CD4-positive, alpha-beta T cell treated with Interferon alpha-2 for 1 hour (primary cell): Measurements from ENCODE around the gene SLC37A1.
"Not testable (repeated sequence)": the region's sequence is repeated elsewhere in the genome, so short reads cannot be mapped to it uniquely, and the experiment has no call there.

Source experiments
- DNase-seq, 2 donors: peaks; one replicate each; pipeline ENCODE4 v3.0.0-alpha.2; 2020 to 2022

Gene SLC37A1

GRCh38 chr21:42513151-42513984 is at the start of gene SLC37A1:
Gene SLC37A1, plus strand, starts transcription at chr21:42513852. Its CDS starts 4,603 bp downstream, at chr21:42518455.
- DNase-seq: peak in 1 of 2 donors; percentile 58

DNA sequence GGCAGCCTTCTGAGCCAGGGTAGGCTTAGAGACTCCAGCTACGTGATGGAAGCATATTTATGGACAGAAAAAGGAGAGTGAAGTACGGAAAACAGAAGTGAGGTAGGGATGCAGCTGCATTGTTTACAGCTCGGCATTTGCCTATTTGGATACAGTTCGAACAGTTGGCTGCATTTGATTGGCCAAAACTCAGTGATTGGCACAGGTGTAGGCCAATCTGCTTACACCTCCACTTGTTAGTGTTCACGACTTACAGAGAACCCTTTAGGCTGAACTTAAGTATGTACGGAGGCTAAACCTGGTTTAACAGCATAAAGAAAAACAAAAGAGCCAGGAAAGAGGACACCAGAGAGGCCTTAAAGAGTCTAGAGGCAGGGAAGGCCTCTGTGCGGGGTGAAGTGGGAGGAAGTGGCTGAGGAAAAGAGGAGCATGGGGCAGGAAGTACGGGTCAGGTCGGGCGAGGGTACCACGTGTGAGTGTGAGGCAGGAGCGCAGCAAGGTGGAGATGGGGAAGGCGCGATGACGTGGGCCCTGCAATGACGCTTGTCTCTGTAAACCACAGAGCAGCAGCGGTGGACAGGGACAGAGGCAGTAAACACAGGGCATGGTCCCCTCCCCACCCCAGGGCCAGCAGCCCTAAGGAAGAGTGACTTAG is 49.7 kb upstream of the SLC37A1 start:
- peak; percentile 73 to 85 for DNase-seq

DNA sequence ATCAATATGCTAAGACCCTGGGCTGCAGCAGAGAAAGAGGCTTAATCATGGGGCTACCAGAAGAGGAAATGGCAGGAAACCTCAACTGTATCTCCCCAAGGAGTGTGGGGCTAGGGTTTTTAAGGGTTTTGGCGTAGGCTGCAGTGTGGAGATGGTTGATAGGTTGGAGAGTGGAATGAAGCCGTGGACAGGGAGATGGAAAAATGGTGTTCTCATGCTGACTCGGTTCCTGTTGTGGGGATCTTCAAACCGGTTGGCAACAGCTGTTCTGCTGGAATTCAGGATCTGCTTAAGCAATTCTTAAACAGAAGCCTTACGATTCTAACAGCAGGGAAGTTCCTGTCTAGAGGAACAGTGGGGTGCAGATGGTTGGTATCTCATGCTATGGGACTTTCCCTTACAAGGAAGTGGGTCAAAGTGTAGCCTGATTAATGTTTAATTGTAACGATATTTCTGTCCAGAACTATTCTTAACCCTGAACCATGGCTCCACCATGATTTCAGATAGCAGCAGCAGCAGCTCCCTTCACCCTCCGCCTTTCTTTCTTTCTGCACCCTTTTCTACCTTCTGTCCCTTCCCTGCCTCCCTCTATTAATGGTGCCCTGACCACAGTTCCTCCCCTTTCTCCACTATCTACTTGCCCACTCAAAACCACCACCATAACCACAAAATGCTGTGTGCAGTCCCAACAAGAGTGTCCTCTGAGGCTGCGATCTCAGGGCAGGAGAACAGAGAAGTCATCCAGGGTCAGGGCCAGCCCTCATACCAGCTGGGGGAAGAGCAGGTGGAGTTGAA is 48.4 kb upstream of the SLC37A1 start:
- peak in 1 of 2 donors; percentile 21 for DNase-seq

GRCh38 chr21:42465803-42466127 is 47.9 kb upstream of the SLC37A1 start:
- DNase-seq: no peak

DNA sequence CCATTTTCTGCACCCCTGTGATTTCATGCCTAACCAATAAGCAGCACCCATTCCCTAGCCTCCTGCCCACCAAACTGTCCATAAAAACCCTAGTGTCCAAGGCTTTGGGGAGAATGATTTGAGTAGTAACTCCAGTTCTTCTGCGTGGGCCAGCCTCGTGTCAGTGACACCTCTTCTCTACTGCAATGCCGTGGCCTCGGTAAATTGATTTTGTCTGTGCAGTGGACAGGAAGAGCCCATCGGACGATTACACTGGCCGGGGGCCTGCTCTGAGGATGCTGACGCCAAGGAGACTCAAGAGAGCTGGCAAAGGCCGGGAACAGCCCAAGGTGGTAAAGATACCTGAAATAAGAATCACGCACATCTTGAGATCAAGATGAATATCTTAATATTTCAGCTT is 47.0 kb upstream of the SLC37A1 start:
- DNase-seq: no peak

DNA sequence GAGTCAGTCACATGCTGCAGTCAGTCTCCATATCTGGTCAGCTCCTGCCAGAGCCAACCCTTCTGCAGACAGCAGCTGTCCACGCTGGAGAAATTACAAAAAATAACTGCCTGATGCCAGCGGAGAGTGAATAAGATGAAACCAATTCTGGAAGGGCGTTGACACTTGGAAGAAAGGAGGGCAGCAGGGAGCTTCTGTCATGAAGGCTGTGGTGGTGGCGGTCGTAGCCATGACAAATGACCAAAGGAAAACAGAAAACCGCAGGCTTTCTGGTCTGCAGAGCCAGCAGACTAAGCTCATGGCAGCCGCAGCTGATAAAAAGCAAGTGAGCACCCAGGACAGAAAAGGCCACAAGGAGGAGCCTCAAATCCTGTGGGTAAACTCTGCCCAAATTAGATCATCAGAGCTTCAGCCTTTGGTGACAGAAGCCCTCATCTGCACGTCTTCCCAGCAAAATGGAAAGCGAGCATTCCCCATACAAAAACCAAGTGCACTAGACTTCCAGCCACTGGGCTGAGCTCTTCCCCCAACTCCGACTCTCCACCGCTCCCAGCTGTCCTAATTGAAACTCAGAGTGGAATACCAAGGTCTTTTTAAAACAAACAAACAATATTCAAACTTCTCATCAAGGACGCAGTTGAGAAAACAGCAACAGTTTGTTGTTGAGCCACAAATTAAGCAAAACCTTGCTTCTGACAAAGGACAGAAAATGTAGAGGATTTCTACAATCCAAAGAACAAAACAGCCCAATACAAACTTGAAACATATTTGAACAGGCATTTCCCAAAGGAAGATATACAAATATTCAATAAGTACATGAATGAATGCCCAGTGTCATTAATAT is 46.3 kb upstream of the SLC37A1 start:
- DNase-seq: peak; percentile 10 to 25

GRCh38 chr21:42468491-42469131 is 45.0 kb upstream of the SLC37A1 start:
- DNase-seq: no peak

GRCh38 chr21:42469272-42469671 is 44.4 kb upstream of the SLC37A1 start:
- DNase-seq: no peak

GRCh38 chr21:42469726-42470125 is 43.9 kb upstream of the SLC37A1 start:
- DNase-seq: not testable (repeated sequence)

GRCh38 chr21:42471206-42471605 is 42.4 kb upstream of the SLC37A1 start:
- DNase-seq: no peak

GRCh38 chr21:42471716-42472330 is 41.8 kb upstream of the SLC37A1 start:
- no peak for DNase-seq

DNA sequence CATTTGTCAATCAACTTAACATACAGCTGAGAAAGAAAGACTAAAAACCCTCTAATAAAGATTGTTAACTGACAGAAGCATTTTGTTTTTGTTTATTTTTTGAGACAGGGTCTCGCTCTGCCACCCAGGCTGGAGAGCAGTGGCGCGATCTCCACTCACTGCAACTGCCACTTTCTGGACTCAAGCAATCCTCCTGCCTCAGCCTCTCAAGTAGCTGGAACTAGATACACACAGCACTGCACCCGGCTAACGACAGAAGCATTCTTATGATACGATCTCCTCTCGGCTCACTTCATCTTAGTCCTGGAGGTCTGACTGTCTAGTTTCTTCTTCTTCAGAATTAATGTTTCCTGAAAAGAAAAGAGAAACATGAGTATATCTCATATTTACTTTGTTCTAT is 41.1 kb upstream of the SLC37A1 start:
- no peak for DNase-seq

- no peak for DNase-seq
Observed at GRCh38 chr21:42473498-42474042, 40.1 kb upstream of the SLC37A1 start.

DNA sequence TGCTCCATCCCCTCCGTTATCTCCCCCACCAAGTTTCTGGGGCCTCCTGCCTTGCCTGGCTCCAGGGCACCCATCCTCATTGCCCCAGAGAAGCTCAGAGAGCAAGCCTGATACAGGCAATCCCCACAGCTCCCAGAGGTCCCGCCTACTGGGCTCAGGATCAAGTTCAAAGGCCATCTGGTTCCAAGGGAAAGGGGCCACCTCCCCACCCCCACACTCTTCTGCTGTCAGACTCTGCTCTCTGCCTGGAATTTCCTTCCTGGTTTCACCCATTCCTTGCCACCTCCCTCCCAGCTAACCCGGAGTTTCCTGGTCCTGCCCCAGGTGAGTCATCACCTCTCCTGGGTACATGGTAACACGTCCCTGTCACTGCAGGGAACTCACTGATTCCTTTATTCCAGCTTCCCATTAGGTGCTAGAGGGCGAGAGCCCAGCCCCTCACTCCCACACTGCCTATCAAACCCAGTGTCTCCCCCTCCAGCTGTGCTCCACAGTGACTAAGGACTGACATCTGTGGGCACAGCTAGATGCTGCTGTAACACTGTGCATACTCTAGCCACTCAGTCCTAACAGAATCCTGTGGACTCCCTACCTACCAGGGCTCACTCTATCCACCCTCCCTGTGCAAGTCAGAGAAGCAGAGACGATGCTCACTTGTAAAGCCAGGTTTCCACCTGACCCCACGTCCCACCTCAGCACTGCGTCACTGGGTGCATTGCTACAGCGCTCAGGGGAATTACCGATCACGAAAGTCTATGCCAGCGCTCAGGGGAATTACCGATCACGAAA is 39.4 kb upstream of the SLC37A1 start:
- no peak for DNase-seq

DNA sequence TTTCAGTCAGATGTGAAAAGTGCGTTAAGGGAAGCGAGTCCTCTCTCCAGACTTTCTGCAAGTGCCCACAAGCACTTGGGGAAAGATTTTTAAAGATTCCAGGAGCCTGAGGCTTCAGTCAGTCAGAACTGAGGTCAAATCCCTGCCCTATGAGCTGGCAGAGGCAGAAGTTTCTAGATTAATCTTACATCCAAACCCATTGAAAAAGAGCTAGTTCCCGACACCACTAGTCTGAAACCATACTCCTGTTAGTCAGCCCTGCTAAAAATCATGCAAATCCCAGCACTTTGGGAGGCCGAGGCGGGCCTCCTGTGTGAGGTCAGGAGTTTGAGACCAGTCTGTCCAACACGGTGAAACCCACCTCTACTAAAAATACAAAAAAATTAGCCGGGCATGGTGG is 38.6 kb upstream of the SLC37A1 start:
- no peak for DNase-seq

DNA sequence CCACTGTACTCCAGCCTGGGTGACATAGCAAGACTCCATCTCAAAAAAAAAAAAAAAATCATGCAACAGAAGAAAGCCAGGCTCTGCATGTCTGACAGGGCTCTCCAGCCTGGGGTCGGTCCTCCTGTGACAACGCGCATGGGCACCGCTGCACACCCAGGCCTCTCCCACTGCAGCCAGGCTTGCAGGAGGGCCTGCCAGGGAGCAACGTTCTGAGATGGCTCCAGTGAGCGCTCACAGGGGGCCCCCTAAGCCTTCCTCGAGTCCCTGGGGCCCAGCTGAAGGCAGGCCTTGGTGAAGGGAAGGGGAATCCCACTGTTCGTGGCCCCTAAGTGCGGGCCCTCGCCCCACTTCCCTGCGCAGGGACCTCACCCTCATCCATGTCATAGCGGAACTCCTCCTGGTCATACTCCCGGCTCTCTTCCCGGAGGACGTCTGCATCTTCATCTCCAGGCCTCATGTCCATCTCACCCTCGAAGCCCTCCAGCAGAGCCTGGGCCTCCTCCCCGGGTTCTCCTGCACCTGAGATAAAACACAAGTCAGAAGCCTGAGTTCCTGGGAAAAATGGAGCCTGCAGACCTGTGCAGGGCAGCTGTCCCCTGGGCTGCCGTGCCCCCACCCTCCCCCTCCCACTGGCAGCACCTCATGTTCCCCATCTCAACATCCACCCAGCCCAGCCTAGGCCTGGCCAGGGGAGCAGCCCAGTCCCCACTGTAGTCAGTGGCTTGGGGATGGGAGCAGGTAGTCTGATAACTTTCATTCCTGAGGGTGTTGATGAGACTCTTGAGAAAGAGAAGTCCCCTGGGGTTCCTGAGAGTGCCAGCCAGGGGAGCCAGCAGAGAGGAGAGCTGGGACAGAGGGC is 37.9 kb upstream of the SLC37A1 start:
- DNase-seq: no peak

- no peak for DNase-seq
Observed at GRCh38 chr21:42476388-42477331, 37.0 kb upstream of the SLC37A1 start.

- no peak for DNase-seq
Observed at GRCh38 chr21:42478504-42478903, 35.1 kb upstream of the SLC37A1 start.
